Lower leg skin (tissue), 3 donors: ENCODE measurements around the gene USP7.
"Not testable (repeated sequence)": the region's sequence is repeated elsewhere in the genome, so short reads cannot be mapped to it uniquely, and the experiment has no call there.

Source experiments
- CTCF ChIP-seq, 3 donors: fragments of 450-650 bp; IDR thresholded peaks; one replicate each; pipeline ENCODE4 v1.5.1; 2016; ENCODE audit warnings: antibody characterized with exemption in 3 of 3, mild to moderate bottlenecking in 3 of 3, moderate library complexity in 2 of 3
- POLR2A ChIP-seq, 2 donors: fragments of 450-650 bp; IDR thresholded peaks; one replicate each; pipeline ENCODE4 v1.6.1; 2016 to 2017; ENCODE audit warnings: antibody characterized with exemption in 2 of 2, mild to moderate bottlenecking in 1 of 2, moderate library complexity in 1 of 2

GRCh38 chr16:8981901-8982300, 18.2 kb upstream of the USP7 start:
- not testable (repeated sequence) for TF ChIP-seq CTCF, POLR2A (IDR thresholded peaks at IDR 0.05)
